NCI-H2196 treated with DMSO at 0.1 percent for 48 hours (cell line): Measurements from ENCODE around the gene RUNDC3A.
"Not testable (repeated sequence)": the region's sequence is repeated elsewhere in the genome, so short reads cannot be mapped to it uniquely, and the experiment has no call there.

Experiments used
- DNase-seq: peaks from one replicate; lab custom pipeline; 2025; ENCODE audit not compliant: unreplicated experiment; lab: John Stamatoyannopoulos, UW

The RUNDC3A gene

DNA sequence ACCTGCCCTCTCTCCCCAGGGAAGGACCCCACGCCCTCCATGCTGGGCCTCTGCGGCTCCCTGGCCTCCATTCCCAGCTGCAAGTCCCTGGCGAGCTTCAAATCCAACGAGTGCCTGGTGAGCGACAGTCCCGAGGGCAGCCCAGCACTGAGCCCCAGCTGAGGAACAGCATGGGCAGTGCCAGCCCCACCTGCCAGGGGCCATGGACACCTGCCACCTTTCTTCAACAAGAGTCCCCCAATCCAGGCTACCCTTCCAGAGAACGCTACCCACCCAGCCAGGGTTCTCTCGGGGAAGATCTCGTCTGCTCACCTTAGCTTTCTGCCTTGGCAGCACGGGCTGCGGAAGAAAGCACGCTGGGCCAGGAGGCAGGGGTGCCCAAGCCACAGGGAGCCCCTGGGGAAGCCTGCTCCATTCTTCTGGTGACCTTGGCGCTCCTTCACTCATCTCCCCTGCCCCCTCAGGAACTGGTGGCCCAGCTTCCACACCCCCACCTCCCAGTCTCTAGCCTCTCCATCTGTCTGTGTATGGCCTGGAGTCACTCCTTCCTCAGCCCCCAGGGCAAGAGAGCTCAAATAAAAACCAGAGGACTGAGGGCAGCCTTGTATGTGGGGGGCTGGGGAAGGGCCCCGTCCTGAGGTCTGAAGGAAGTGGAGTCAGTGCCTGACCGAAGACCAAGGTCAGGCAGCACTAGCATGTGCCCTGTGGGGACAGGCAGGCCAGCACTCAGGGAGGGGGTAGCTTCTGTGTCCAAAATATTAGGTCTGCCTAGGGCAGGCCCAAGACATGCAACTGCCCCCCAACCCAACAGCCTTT lies 9.9 kb downstream of the RUNDC3A start:
- no peak for DNase-seq

DNA sequence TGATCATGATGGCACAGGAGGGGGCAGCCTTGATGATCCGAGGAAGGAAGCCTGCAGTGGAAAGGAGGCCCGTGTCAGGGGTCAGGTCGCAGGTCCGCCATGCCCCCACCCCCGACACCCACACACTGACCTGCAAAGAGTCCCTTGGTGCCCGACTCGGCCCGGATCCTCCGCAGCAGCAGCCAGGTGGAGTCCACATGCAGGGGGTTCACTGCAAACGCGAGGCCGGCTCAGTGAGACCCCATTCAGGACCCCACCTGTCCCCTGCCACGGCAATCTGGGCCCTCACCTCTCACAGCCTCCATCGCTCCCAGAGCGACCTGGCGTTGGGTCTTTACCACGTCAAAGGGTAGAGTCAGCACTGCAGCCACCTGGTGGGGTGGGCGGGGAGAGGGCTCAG lies 11.7 kb downstream of the RUNDC3A start:
- no peak for DNase-seq

DNA sequence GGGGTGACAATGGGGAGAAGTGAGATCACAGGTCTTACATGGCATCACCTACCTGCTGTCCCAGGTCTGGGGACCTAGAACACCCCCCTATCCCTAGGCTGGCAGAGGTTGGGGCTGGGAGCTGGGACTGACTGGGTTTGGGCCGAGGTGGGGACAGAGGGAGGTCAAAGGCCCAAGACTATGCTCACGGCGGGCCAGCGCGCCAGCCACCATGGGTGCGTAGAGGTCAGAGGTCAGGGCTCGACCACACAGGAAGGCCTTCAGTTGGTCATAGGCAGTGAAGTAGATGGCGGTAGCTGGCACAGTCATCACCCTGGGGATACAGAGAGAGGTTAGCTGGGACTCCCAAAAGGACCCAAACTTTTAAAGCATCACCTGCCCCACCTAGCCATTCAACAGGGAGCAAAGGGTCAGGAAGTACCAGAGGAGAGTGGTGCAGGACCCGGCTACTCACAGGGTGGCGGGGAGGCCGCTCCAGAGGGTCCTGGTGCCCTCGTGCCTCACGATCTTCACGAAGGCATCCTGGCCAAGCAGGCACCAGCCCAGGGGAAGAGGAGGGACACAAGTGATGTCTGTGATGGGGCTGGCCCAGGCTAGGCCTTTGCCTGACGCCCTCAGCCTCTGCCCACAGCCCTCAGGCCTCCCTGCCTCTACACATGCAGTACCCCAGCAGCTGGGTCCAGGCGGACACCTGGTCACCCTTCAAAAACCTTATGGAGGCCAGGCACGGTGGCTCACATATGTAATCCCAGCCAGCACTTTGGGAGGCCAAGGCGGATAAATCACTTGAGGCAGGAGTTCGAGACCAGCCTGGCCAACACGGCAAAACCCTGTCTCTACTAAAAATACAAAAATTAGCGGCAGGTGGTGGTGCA lies 13.1 kb downstream of the RUNDC3A start:
- DNase-seq = no peak

DNA sequence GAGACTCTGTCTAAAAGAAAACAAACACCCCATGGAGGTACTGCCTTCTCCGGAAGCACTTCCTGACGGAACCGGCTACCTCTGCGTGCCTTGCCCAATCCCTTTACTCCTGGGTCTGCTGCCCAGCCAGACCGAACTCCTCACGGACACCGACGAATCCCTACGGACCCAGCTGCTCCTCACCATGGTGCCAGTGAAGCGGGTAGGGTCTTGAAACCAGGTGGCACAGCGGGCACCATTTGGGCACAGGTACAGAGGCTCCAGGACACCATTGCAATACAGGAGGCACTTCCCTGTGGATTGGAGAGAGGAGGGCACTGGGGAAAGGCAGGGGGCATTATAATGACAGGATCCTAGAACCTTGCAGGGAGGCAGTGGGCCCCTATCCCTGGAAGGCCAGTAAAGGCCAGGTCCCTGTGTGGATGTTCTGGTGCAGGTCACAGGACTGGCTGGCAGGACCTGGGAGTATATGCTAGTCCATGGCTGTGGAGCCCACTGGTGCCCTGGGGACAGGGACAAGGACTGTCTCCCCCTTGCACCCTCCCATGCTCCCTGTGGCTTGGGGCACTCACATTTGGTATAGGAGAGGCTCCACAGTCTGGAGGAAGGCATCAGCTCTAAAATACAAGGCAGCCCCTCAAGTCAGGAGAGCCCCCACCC lies 14.0 kb downstream of the RUNDC3A start:
- no peak for DNase-seq

DNA sequence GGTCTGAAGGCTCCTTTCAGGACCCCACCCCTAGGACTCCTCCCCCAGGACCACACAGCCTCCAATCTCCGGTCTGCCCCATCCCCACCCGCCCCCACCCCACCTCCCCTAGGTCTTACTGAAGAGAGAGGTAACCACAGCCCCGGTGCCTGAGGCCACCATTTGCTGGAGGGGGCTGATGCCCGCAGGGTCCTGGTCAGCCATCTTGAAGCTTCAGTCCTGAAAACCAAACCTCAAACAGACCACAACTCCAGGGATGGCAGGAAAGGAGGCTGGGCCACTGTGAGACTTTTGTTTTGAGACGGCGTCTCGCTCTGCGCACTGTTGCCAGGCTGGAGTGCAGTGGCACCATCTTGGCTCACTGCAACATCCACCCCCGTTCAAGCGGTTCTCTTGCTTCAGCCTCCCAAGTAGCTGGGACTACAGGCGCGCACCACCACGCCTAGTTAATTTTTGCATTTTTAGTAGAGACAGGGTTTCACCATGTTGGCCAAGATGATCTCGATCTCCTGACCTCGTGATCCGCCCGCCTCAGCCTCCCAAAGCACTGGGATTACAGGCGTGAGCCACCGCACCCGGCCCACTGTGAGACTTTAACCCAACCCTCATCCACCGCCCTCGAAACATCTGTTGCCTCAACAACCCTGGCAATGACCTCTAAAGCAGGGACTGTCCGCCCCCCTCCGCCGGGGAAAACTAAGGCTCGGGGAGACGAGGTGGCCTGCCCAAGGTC lies 15.1 kb downstream of the RUNDC3A start:
- DNase-seq = no peak

DNA sequence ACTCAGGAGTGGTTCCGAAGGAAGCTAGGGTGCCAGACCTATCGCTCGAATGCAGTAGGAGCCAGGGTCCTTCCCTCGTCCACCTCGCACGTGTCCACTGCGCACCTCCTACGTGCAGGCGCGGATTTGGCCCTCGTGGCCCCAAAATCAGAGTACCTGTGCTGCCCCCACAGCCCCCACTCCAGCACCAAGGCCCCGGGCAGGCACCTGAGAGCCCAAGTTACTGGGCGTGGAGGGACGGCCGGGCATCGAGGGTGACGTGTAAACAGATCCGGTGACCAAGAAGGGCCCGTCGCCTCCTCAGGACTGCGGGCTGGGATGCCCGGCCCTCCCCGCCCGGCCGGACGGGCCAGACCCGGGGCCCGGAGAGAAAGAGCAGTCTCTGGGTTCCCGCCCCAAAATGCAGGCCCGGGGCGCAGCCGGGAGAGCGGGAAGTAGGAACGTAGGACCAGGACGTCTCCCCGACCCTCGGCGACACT lies 15.7 kb downstream of the RUNDC3A start:
- no peak for DNase-seq

DNA sequence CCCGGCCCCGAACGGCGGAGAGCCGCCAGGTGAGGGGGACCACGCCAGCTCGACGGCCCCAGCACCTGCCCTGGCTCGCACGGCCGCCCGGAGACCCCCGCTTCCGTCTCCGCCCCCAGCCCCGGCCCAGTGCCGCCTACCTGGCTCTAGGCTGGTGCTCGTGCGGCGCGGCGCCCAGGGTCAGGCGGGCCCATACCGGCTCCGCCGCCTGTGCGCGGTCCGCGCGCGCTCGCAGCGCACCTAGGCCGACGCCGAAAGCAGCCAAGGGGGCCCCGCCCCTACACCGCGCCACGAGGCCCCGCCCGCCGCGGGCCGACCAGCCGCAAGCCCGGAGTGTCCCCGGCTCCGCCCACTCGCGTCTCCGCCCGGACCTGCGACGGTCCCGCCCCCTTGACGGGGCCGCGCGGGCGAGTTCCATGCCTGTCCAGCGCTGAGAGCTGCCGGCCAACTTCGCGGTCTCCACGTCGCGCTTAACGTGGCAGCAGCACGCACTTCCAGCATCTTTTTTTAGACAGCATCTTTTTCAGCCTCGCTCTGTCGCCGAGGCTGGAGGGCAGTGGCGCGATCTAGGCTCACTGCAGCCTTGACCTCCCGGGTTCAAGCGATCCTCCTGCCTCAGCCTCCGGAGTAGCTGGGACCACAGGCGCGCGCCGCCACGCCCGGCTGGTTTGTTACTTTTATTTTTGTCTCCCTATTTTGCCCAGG lies 16.3 kb downstream of the RUNDC3A start, which contains the start of gene SLC25A39:
SLC25A39 (minus strand) TSS at position 253 of the 705 bp plus-strand sequence. CDS start 1,261 bp downstream, outside the sequence.
- peak; percentile 85 for DNase-seq

DNA sequence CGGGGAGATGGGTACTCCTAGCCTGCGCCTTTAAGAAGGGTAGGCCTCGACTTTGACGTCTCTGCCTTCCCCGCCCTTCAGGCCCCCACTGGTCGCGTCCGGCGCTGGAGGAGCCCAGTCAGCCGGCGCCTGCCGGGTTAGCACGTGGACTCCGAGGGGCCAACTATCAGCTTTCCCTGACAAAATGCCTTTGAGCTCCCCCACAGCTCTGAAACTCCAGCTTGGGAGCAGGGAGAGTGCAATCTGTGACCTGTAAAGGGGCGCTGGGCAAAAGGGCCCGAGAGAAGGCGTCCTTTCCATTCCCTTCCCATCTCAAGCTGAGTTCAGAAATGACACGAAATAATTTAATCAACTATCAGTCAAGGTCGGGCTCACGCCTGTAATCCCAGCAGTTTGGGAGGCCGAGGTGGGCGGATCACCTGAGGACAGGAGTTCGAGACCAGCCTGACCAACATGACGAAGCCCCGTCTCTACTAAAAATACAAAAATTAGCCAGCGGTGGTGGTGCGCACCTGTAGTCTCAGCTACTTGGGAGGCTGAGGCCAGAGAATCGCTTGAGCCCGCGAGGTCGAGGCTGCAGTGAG lies 18.6 kb downstream of the RUNDC3A start:
- peak; percentile 96 for DNase-seq

DNA sequence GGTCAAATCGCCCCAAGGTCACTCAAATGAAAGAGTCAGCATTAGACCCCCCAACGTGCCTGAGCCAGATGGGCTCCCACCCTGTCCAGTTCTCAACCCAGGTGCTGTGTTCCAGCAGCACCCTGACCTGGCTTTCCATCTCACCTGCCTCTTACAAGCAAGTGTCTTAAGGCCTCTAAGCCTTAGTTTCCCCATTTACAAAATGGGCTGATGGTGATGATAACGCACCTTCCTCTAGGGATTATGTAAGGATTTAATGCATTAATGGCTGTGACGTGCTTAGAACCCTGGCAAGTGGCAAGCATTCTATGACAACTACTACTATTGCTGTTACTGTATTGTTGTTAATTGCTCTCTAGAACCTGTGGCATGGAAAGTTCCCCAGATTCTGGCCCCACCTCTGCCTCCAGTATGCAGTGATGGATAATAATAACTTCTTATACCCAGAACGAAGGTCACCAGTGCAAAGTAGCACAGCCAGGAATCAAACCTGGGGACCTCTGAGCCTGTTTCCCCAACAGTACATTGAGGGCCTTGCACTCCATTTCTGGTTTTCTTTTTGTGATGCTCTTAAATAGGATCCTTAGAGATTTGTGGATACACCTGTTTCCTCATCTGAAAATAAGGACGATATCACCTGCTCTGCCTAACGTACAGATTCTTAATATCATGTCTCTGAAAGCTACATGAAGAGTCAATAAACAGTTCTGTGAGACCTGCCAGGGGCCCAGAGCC lies 19.5 kb downstream of the RUNDC3A start:
- DNase-seq = no peak

DNA sequence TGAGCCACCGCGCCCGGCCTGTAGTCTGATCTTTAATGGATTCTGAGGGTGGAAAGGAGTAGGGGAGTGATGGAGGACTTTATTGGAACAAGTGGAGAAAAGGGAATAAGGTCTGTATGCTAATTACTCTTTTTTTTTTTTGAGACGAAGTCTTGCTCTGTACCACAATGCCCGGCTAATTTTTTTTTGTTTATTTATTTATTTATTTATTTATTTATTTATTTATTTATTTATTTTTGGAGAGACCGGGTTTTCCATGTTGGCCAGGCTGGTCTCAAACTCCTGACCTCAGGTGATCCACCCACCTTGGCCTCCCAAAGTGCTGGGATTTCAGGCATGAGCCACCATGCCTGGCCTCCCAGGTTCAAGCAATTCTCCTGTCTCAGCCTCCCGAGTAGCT lies 21.1 kb downstream of the RUNDC3A start:
- not testable (repeated sequence) for DNase-seq

DNA sequence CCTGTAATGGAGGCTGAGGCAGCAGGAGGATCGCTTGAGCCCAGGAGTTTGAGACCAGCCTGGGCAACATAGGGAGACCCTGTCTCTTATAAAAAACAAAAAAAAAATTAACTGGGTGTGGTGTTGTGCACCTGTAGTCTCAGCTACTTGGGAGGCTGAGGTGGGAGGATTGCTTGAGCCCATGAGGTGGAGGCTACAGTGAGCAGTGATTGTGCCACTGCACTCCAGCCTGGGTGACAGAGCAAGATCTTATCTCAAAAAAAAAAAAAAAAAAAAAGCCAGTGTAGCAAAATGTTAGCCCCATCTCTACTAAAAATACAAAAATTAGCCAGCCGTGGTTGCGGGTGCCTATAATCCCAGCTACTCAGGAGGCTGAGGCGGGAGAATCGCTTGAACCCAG lies 21.9 kb downstream of the RUNDC3A start:
- DNase-seq = not testable (repeated sequence)

DNA sequence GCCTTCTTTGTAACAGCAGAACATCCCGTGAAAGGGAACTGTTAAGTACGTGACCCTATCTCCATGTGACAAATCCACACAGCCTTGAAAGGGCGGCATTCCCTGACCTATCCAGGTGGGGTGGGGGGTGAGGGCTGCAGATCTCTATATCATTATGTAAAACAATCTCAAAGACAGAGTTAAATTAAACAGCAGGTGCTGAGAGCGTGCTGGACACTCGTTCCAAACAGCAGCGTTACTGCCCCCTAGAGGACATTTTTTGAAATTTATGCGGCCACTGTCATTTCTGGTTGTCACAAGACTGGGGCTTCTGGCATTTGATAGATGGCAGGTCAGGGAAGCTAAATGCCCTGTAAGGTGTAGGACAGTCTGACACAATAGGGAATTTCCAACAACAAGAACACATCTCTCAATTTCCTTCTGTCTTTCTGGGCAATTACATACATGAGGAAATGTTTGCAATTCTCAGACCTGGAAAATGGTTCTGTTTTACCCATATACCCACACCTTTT lies 22.9 kb downstream of the RUNDC3A start:
- peak; percentile 59 for DNase-seq

DNA sequence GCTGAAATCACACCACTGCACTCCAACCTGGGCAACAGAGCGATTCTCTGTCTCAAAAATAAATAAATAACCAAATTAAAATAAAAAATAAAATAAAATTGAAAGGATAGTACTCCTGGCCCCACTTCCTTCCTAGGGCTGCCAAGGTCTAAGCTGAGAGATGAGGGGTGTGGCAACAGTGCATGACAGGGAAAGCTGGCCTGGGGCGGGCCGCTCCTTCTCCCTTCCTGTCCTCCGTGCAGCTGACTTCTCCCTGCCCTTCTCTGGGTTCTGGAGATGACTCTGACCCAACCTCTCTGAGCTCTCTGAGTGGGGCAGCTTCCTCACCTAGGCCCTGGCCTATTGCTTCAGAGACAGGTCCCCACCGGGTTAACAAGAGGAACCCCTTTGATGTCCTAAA lies 25.0 kb downstream of the RUNDC3A start:
- DNase-seq = no peak

DNA sequence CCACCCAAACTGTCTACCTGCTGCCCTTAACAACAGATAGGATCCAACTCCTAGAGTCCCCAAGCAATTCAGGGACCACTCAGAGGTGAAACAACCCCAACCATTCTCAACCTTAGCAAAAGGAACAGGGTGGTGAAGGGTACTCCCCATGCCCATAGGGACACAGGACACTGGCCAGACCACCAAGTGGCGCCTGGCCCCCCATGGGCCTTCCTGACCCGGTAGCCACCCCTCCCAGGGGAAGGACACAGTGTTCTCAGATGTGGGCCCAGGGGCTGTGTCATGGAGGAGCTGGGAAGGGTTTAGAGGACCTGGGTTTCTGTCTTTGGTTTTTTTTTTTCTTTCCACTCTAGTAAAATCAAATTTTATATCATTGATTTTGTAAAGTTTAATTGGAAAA lies 25.9 kb downstream of the RUNDC3A start:
- no peak for DNase-seq

DNA sequence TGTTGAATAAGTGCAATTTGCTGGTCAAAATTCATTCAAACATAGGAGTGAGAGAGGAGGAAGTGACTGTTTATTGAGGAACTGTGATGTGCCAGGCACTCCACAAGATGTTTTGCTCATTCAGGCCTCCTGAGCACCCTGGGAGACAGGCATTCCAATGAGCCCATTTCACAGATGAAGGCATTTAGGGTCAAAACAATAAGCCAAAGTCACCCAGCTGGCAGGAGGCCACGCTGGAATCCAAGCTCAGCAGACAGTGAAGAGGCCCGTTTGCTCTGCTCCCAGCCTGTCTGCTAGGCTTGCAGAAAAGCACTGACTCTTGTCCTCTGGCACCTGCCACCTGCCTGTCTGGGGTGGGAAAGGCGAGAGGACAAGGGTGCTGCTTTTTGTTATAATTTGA lies 26.3 kb downstream of the RUNDC3A start:
- DNase-seq = peak; percentile 6

DNA sequence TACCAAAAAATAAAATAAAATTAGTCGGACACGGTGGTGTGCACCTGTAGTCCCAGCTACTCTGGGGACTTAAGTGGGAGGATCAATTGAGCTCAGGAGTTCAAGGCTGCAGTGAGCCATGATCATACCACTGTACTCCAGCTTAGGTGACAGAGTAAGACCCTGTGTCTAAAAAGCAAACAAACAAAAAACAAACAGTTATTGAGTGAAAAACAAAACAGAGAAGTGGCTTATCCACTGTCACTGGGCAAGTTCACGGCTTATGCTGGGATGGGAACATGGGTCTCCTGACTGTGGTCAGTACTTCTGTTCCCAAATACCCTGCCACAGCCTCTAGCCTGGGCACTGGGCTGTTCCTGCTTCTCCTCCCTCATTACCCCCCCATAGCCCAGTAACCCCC lies 27.2 kb downstream of the RUNDC3A start:
- no peak for DNase-seq

DNA sequence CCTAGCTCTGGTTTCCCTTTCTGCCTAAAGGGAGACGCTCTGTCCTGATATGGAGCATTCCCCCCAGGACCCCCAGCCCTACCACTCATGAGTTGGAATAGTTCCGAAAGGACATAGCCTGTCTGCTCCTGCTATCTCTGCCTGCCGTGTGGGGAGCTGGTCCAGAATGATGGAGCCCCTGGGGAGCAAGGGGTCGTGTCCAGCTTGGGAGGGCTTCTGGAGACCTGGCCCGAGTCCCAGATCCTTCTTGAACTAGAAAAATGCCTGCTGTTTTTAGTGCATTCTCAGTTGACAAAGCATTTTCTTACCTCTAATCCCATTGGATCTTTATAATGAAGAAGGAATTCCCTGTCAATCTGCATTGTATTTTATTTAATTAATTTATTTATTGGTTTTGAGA lies 27.6 kb downstream of the RUNDC3A start:
- no peak for DNase-seq

DNA sequence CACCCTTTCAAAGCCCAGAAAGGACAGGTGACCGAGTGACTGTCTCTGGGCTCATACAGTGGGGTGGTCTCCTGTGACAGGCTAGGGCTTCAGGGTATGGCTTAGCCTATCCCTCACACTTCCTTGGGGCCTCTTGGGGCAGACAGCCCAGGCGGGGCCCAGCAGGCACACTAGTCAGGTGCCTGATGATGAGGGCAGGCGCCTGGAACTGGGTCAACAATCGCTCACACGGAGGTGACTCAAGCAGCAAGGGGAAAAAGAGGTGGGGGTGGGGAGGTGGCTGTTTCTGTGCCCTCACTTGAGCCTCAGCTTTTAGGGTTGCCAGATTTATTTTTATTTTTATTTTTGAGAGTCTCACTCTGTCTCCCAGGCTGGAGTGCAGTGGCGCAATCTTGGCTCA lies 30.3 kb downstream of the RUNDC3A start:
- no peak for DNase-seq

DNA sequence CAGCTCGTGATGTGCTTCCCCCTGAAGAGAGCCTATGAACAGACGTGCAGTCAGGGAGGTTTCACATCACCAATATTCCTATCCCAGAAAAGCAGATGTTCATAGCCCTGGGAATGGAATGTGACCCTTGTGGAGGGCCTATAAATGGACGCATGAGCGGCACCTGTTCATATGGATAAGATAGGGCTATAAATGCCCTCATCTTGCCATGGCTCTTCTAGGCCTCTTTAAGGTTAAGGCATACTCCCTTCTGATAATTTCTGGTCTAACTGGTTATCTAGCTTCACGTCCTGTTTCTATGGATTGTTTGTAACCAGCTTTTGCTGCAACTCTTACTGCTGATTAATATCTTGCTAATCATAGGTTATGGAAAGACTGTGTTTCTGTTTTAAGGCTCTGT lies 32.2 kb downstream of the RUNDC3A start:
- not testable (repeated sequence) for DNase-seq
